DMS153 treated with DMSO at 0.1 percent for 48 hours (cell line): ENCODE data around the gene USP12.
"Not testable (repeated sequence)": the region's sequence is repeated elsewhere in the genome, so short reads cannot be mapped to it uniquely, and the experiment has no call there.

Experiments used
- DNase-seq: peaks from one replicate; lab custom pipeline; 2025; ENCODE audit not compliant: unreplicated experiment; lab: John Stamatoyannopoulos, UW

The USP12 gene

GRCh38 chr13:27151798-27152599 lies 19.6 kb downstream of the USP12 start:
- no peak for DNase-seq

- DNase-seq = no peak
These were observed 21.9 kb downstream of the USP12 start for GRCh38 chr13:27149702-27150101.

GRCh38 chr13:27148900-27149299 lies 22.7 kb downstream of the USP12 start:
- DNase-seq = no peak

GRCh38 chr13:27147530-27148170 lies 24.0 kb downstream of the USP12 start:
- DNase-seq = no peak

- DNase-seq = no peak
These were observed 29.9 kb downstream of the USP12 start for GRCh38 chr13:27141746-27142145.

GRCh38 chr13:27141159-27141558 lies 30.5 kb downstream of the USP12 start:
- DNase-seq = not testable (repeated sequence)

- no peak for DNase-seq
These were observed 31.6 kb downstream of the USP12 start for GRCh38 chr13:27140060-27140459.

GRCh38 chr13:27139565-27139964 lies 32.0 kb downstream of the USP12 start:
- DNase-seq = no peak

GRCh38 chr13:27138457-27139093 lies 33.0 kb downstream of the USP12 start:
- no peak for DNase-seq

- DNase-seq = no peak
These were observed 33.9 kb downstream of the USP12 start for GRCh38 chr13:27137759-27138158.

- DNase-seq = no peak
These were observed 36.6 kb downstream of the USP12 start for GRCh38 chr13:27135023-27135422.

GRCh38 chr13:27133889-27134288 lies 37.7 kb downstream of the USP12 start:
- DNase-seq = no peak

- no peak for DNase-seq
These were observed 39.1 kb downstream of the USP12 start for GRCh38 chr13:27132538-27132937.

- no peak for DNase-seq
These were observed 39.7 kb downstream of the USP12 start for GRCh38 chr13:27131906-27132305.

- DNase-seq = no peak
These were observed 40.5 kb downstream of the USP12 start for GRCh38 chr13:27130979-27131623.

- DNase-seq = no peak
These were observed 41.2 kb downstream of the USP12 start for GRCh38 chr13:27130223-27130978.

GRCh38 chr13:27128825-27129627 lies 42.6 kb downstream of the USP12 start:
- DNase-seq = no peak

GRCh38 chr13:27126859-27127258 lies 44.8 kb downstream of the USP12 start:
- DNase-seq = no peak

- DNase-seq = peak; percentile 75
These were observed 46.0 kb downstream of the USP12 start for GRCh38 chr13:27125357-27126282.
